Stimulated activated CD8-positive, alpha-beta memory T cell treated with anti-CD3 and anti-CD28 coated beads, Interleukin-4, amount 100 ng/mL, for 24 hours (primary cell): ENCODE measurements around the gene ZNF726.
"Not testable (repeated sequence)": the region's sequence is repeated elsewhere in the genome, so short reads cannot be mapped to it uniquely, and the experiment has no call there.

ENCODE experiments used
- DNase-seq: peaks from one replicate; pipeline ENCODE4 v3.0.0-alpha.2; 2020; ENCODE audit warnings: low read depth

Gene ZNF726

DNA sequence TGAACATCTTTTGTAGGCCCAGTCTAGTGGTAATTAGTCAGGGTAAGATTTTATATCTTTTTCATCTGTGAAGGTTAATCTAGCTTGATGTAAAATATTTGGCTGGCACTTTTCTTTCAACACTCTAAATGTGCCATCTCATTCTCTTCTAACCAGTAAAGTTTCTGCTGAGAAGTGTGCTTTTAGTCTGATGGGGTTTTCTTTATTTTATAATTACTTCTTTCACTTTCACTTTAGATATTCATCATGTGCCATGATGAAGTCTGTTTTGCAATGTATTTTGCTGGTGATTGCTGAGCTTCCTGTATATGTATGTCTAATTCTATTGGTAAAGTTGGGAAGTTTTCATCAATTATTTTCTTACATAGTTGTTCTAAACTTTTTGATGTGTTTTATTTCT lies 31.9 kb downstream of the ZNF726 start:
- no peak for DNase-seq

DNA sequence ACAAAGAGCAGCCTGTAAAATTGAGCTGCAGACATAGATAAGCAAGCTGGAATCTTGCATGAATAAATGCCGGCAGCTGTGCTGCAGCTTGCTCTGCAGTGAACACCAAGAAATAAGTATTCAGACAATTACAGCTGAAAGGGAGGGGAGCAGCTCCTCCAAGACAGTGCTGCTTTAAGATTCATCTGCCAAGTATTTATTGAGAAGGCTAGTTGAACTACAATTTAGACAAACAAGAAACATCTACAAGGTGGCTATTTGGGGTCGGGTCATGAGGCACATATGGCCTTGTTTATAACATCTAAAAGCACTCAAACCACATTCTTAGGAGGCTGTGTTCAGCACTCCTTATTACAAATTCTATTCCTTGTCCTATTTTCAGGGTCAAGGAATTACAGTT lies 34.9 kb downstream of the ZNF726 start:
- DNase-seq, result no peak

DNA sequence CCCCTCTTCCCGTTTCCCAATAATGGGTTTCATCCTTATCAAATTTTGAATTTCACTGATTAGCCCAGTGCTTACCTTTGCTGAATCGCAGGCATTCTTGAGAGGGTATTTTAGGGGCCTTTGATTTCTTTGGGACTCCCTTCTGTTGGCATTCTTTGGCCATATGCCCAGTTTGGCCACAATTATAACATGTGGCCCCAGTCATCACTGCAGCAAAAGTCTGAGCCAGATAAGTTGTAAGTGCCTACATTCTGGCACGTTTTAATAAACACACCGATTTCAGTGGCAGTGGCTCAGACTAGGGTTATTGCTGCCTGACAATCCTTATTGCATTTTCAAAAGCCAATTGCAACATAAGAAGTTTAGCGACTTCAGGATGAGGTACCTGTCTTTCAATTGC lies 41.4 kb downstream of the ZNF726 start:
- DNase-seq, result no peak

DNA sequence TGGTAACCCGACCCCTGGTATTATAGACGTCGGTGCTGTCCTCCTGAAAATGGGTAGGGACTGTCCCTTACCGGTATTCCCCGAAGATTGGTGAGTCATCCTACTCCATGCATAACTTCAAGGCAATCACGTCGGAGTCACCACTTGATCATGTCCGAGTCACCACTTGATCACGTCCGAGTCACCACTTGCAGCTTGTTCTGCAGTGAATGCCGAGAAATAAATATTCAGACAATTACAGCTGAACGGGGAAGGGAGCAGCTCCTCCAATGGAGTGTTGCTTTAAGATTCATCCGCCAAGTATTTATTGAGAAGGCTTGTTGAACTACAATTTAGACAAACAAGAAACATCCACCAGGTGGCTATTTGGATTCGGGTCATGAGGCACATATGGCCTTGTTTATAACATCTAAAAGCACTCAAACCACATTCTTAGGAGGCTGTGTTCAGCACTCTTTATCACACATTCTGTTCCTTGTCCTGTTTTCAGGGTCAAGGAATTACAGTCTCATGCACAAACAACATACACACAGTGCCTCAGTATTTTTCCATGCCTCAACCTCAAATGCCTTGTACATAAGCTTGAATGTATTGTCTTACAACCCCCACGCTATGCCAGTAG lies 43.1 kb downstream of the ZNF726 start:
- DNase-seq, result no peak

DNA sequence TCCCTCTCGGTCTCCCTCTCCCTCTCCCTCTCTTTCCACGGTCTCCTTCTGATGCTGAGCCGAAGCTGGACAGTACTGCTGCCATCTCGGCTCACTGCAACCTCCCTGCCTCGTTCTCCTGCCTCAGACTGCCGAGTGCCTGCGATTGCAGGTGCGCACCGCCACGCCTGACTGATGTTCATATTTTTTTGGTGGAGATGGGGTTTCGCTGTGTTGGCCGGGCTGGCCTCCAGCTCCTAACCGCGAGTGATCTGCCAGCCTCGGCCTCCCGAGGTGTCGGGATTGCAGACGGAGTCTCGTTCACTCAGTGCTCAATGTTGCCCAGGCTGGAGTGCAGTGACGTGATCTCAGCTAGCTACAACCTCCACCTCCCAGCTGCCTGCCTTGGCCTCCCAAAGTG lies 48.7 kb downstream of the ZNF726 start:
- not testable (repeated sequence) for DNase-seq

DNA sequence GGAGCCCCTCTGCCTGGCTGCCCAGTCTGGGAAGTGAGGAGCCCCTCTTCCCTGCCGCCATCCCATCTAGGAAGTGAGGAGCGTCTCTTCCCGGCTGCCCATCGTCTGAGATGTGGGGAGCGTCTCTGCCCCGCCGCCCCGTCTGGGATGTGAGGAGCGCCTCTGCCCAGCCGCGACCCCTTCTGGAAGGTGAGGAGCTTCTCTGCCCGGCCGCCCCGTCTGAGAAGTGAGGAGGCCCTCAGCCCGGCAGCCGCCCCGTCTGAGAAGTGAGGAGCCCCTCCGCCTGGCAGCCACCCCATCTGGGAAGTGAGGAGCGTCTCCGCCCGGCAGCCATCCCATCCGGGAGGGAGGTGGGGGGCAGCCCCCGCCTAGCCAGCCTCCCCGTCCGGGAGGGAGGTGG lies 49.2 kb downstream of the ZNF726 start:
- DNase-seq, result not testable (repeated sequence)

DNA sequence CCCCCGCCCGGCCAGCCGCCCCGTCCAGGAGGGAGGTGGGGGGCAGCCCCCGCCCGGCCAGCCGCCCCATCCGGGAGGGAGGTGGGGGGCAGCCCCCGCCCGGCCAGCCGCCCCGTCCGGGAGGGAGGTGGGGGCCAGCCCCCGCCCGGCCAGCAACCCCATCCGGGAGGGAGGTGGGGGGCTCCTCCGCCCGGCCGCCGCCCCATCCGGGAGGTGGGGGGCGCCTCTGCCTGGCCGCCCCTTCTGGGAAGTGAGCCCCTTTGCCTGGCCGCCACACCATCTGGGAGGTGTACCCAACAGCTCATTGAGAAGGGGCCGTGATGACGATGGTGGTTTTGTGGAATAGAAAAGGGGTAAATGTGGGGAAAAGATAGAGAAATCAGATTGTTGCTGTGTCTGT lies 49.6 kb downstream of the ZNF726 start:
- DNase-seq, result not testable (repeated sequence)

DNA sequence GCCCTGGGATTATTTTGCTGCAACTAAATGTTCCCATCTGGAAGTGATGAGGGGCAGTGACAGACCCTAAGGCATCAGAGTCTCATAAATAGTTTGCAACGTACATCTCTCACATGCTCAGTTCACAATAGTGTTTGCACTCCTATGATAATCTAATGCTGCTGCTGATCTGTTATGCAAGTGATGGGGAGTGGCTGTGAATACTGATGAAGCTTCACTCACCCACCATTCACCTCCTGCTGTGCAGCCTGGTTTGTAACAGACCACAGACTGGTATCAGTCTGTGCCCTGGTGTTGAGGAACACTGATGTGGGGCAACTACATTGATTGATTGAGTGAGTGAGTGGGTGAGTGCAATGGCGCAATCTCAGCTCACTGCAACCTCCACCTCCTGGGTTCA lies 54.9 kb downstream of the ZNF726 start:
- no peak for DNase-seq

DNA sequence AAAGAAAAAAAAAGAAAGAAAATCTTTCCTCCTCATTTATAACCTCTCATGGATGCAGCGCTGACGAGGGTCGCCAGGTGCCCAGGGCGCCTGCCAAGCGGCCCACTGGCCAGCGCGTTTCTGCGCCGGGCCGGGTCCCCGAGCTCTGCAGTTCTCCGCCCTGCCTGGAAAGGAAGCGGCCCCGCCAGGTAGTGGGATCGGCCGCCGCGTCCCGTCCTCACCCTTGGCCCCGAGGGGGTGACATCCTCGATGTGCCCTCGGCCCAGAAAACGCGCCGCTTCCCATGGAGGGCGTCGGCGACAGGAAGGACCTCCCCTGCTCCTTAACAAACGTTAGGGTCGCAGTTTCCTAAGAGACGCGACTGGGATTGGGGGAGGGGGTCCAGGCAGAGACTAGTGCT lies 56.9 kb downstream of the ZNF726 start:
- DNase-seq, result no peak

DNA sequence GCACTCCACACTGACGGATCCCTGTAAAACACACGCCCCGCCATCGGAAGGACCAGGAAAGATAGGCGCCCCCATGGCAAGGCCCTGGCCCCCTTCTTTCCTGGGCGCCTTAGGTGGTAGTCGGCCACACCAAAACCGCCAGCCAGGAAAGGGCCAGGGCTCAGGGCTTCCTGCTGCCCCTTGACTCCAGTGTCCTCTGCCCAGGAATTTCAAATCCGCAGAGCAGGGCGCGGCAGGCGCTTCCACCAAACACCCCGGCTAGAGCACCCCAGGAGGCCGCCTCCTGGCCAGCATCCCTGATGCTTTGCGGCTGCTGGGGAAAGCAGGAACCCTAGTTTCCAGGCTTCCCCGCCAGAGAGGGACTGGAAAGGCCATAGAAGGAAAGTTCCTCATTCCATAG lies 57.5 kb downstream of the ZNF726 start:
- DNase-seq, result no peak

DNA sequence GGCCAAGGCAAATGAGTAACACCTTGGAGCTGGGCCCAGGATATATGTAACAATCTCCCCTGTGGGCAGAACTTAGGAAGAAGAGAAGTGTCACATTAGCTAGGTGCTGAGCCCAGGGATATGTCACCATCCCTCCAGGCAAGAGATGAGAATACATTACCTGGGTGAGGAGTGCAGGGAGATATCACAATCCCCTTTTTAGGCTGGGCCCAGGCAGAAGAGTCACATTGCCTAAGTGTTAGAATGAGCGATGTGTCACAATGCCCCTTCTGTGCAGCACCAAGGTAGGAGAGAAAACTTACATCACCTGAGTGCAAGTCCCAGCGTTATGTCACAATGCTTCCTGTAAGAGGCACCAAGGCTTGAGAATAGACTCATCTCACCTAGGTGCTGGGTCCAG lies 60.3 kb downstream of the ZNF726 start:
- no peak for DNase-seq

DNA sequence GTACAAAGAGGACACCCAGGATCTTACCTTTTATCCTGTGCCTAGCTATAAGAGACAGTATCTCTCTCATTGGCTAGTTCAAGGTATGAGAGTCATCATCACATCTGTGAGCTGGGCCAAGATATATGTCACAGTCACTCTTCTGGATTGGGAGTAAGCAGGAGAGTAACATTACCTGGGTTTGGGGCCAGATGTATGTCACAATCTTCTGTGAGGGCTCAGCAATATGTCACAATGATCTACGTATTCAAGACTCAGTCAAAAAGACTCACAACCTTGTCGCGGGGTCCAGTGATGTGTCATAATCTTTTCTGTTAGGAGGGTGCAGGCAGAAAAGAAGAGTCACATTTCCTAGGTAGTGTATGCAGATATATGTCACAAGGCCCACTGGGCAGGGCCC lies 61.9 kb downstream of the ZNF726 start:
- DNase-seq, result not testable (repeated sequence)

DNA sequence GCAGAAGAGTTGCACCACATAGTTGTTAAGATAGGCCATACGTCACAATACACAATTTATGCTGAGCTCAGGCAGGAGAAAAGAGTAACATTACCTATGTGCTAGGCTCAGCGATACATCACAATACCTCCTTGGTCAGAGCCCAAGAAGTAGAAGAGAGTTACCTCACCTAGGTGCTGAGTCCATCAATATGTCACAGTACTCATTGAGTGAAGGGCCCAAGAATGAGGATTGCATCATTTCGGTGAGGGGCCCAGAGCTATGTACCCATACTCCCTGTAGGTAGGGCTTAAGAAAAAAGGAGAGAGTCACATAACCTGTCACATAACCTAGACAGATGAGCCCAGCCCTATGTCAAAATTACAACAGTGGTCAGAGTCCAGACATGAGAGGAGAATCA lies 62.6 kb downstream of the ZNF726 start:
- DNase-seq, result not testable (repeated sequence)

DNA sequence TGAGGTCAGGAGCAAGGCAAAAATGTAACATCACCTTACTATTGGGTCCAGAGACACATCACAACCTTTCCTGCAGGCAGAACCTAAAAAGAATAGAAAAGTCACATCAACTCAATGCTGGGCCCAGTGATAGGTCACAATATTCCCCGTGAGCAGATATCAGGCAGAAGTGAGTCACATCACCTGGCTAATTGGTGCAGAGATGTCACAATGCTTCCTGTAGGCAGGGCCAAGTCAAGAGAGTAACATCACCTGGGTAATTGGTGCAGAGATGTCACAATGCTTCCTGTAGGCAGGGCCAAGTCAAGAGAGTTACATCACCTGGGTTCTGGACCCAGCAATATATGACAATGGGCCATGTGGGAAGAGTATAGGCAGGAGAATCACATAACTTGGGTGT lies 63.4 kb downstream of the ZNF726 start:
- no peak for DNase-seq

DNA sequence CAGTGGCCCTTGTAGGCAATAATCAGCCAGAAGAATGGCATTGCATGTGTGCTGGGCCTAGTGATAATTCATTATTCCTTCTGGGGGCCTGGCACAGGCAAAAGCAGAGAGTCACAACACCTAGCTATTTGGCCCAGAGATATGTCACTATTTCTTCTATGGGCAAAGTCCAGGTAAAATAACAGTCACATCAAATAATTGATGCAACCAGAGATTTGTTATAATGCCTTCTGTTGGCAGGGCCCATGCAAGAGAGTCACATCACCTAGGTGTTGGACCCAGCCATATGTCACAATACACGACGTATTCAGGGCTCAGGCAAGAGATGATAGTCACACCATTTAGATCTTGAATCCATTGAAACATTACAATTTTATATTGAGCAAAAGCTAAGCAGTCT lies 66.1 kb downstream of the ZNF726 start:
- no peak for DNase-seq

DNA sequence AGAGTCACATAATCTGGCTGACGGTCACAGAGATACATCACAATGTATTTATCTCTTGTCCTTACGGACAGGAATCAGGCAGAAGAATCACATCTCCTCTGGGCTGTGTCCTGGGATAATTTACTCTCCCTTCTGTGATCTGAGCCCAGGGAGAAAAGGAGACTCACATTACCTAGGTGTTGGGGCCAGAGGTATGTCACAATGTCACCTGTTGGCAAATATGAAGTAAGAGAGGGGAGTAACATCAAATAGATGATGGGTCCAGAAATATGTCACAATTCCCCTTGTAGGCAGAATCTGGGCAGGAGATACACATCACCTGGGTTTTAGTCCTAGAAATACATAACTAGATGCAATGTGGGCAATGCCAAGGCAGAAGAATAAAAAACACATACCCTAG lies 67.2 kb downstream of the ZNF726 start:
- no peak for DNase-seq

DNA sequence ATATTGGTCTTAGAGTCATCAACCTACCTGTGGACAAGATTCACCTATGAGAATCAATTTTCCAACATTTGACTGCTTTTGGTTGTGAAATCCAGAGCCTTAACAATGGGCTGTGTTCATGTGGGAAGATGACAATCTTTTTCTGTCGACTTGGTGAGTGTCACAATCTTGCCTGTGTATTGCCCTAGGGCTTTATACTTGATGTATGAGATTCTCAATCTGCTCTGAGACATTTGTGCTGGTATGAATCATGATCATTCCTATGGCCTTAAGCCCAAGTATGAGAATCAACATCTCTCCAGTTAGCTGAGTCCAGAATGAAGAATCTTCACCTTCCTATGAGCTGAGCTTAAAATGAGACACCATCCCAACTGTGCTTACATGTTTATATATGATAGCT lies 68.7 kb downstream of the ZNF726 start:
- no peak for DNase-seq
